Activated CD4-positive, alpha-beta T cell treated with anti-CD3 and anti-CD28 coated beads for 1 hour (primary cell): ENCODE measurements around the gene DHRSX.
"Not testable (repeated sequence)": the region's sequence is repeated elsewhere in the genome, so short reads cannot be mapped to it uniquely, and the experiment has no call there.

Source experiments
- DNase-seq: peaks from one replicate; pipeline ENCODE4 v3.0.0-alpha.2; 2020

The DHRSX gene

GRCh38 chrX:2497961-2498780 lies 2.6 kb downstream of the DHRSX start:
- DNase-seq, result no peak

- no peak for DNase-seq
These were observed 5.2 kb downstream of the DHRSX start for GRCh38 chrX:2495595-2495994.

GRCh38 chrX:2492531-2493218 lies 8.1 kb downstream of the DHRSX start:
- DNase-seq, result no peak

GRCh38 chrX:2490634-2491033 lies 10.1 kb downstream of the DHRSX start:
- no peak for DNase-seq

DNA sequence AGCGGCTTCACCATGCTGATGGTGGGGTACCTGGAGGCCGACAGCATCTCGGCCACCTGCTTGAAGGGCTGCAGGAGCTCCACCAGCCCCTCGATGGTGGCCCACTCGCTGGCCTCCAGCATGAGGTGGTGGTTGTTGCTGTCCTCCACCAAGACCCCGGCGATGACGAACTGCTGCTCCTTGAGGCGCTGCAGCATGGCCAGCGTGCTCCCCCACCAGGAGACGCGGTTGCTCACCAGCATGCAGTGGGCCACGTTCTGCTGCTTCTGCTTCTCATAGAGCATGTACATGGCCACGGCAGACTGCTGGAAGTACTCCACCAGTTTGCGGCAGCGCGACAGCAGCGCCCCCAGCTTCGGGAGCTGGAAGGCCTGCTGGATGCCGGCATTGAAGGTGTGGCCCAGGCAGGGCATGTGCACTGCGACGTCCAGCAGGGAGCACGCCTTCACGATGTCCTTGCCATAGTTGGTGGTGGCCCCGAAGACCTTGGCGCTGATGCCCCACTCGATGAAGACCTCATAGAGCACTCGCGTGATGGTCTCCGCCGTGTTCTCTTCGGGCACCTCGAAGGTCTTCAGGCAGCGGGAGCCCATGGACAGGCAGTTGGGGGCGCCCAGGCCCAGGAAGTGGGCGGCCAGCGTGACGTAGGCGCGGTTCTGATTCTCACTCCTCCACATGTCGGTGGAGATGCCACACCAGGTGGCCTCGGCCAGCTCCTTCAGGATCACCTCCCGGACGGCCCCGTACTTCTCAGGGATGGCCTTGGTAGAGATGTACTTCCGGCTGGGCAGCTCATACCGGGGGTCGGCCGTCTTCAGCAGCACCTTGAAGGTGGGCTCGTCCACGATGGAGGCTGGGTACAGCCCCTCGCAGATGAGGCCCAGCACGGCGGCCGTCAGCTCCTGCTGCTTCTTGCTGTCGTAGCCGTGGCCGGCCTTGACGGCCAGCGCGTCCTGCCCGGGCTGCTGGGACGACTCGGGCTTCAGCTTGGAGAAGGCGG lies 11.0 kb downstream of the DHRSX start:
- no peak for DNase-seq

GRCh38 chrX:2488621-2489285 lies 12.0 kb downstream of the DHRSX start:
- no peak for DNase-seq

DNA sequence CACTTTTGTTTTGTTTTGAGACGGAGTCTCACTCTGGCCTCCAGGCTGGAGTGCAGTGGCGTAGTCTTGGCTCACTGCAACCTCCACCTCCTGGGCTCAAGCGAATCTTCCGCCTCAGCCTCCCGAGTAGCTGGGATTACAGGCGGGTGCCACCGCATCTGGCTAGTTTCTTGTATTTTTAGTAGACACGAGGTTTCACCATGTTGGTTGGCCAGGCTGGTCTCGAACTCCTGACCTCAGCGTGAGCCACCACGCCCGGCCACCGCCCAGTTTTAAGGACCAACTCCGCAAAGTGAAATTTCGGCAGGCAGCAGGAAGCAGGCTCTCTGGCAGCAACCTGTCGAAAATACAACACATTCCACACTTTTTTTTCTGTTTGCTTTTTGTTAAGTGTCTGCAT lies 13.4 kb downstream of the DHRSX start:
- DNase-seq, result no peak

DNA sequence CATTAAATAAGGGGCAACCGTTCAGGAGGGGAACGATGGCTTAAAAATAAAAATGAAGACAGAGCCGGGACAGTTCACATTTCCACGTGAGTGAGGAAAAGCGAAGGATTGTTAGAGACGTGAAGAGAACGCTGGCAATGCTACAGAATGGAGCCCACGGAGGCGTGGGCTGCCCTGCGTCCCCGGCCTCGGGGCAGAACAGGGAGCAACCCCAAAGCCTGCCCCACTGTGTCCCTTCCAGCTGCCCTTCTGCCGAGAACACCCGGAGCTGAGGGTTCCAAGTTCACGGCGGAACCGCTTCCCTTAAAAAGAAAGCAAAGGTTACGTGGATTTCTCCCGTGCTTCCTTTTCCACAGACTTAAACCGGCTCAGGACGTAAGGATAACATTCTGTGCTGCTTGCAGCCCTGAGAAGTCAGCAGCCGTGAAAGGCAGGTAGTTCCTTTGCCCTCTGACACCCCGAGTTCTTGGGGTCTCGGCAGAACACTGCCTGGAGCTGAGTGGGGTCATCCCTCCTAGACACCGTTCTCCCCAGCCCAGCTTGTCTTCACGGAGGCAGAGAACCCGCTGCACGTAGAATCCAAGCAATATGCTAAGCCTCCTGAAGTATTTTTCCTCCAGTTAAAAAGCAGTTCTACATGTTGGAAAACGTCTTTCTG lies 14.2 kb downstream of the DHRSX start:
- no peak for DNase-seq

GRCh38 chrX:2485789-2486345 lies 14.9 kb downstream of the DHRSX start:
- DNase-seq, result no peak

DNA sequence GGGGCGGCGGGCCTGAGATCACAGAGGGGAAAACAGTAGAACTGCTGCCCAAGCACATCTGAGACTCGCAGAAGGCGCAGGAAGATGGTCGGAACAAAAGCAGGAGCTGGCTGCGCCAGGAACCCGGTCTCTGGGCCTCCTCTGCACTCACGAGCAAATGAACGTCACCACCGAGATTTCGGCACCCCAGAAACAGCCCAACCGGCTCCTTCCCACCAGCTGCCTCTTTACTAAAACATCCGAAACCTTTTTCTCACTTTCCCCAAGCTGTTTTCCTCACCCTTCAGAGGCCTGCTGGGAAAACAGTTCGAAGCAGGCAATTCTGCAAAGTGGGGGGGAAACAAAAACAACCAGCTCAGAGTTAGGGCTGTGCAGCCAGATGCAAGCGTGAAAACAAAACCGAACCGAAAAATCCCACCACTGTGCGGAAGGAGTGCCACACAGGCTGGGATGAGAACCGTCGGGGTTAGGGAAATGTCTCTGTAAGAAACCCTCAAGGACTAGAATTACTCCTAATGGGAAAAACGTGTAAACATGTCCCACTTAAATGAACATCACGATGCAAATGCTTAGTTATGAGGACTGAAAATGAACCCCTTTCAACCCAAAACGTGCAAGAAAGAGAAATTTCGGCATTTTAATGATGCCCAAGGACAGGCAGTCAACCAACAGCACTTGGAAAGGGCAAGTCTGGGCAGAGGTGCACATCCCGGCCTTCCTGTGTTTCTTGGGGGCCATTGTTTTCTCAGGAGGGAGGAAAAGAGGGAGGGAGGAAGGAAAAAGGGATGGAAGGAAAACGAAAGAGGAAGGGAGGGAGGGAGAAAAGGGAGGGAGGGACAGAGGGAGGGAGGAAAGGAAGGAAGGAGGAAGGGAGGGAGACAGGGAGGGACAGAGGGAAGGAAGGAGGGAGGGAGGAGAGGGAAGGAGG lies 15.8 kb downstream of the DHRSX start:
- no peak for DNase-seq

DNA sequence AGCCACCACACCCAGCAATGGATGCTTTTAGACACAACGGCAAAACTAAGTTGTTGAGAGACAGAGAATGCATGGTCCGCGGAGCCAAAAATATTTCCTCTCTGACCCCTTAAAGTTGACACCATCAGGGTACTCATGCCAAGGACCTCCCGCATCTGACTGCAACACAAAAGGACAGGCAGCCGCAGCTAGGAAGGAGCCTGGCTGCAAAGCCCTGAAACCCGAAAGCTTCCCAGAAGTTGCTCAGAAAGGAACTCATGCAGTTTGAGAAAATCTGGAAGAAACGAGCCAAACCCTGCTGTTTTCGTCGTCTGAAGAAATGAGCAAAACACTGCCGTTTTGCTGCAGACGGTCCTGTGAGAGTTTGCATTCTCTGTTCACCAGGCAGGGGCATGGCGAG lies 16.5 kb downstream of the DHRSX start:
- DNase-seq, result no peak

DNA sequence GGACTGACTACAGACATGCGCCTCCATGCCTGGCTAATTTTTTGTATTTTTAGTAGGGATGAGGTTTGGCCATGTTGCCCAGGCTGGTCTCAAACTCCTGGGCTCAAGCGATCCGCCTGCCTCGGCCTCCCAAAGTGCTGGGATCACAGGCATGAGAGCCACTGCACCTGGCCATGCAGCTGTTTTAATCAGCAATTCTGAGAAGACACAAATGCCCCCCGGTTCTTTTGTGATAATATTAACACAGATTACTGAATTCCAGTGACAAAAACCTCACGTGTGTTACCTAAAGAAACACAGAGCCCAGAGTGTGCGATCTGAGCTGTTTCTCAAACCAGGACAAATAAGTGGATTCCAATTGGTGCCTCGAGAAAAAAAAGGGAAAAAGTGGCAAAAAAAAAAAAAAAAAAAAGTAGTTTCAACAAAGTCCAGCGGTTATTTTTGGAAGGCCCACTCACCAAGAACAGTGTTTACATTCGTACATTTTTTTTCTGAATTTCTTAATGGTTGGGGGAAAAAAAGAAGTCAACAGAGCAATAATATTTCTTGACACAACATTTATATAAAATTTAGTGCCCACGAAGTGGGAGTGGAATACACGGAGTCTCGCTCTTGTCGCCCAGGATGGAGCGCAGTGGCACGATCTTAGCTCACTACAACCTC lies 17.2 kb downstream of the DHRSX start:
- no peak for DNase-seq

DNA sequence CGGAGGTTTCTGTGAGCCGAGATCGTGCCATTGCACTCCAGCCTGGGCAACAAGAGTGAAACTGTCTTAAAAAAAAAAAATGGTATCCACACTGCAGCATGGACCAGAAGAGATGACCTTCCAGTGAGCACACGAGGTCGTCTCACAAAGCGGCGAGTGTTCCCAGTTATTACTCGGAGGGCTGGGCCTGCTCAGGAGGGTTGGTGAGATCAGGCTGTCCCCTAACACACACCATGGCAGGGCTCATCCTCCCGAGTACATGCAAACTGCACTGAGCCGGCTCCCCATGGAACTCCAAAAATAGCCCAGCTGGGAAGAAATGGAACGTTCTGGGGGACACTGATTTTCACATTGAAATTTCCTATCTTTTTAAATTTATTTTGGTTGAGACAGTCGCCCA lies 19.2 kb downstream of the DHRSX start:
- not testable (repeated sequence) for DNase-seq

DNA sequence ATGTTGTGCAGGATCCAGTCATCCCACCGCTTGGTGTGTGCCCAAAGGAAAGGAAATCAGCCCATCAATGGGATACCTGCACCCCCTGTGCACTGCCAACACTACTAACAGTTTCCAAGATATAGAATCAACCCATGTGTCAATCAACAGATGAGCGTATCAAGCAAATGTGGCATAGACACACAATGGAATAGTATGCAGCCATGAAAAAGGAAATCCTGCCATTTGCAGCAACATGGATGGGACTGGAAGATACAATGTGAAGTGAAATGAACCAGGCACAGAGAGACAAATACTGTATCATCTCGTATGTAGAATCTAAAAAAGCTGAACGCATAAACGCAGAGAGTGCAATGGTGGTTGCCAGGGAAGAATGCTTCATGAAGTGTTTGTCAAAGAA lies 20.8 kb downstream of the DHRSX start:
- not testable (repeated sequence) for DNase-seq

DNA sequence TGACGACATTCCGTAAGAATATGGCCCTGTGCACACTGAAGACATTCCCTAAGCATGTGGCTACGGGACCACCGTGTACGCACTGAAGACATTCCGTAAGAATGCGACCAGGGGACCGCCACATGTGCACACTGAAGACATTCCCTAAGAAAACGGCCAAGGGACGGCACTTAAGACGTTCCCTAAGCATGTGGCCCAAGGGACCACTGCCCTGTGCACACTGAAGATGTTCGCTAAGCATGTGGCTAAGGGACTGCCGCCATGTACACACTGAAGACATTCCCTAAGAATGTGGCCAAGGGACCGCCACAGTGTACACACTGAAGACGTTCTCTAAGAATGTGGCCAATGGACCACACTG lies 21.4 kb downstream of the DHRSX start:
- no peak for DNase-seq

- DNase-seq, result no peak
These were observed 22.0 kb downstream of the DHRSX start for GRCh38 chrX:2478546-2479419.

- not testable (repeated sequence) for DNase-seq
These were observed 23.5 kb downstream of the DHRSX start for GRCh38 chrX:2477313-2477712.

GRCh38 chrX:2474963-2475726 lies 25.6 kb downstream of the DHRSX start:
- DNase-seq, result no peak
